Neural progenitor cell (in vitro differentiated cells): Measurements from ENCODE around the gene DCTN3. TPM values are rescaled to one million over a fixed set of nuclear protein-coding genes. Genes with fewer than 3 reads are reported as not detected.
A peak's percentile ranks its signal among the peaks of the same experiment; 100 is the strongest.

Experiments used
- DNase-seq: peaks from one replicate; pipeline ENCODE4 v3.0.0-alpha.2; 2016; ENCODE audit warnings: low spot score
- H2AFZ ChIP-seq: fragments of 200-600 bp; sonication (generic); replicated peaks from 2 replicates; pipeline ENCODE4 v1.6.1; 2016; ENCODE audit warnings: antibody characterized with exemption
- H3F3A ChIP-seq: fragments of 200-600 bp; sonication (generic); 2 replicates; pipeline ENCODE4 v1.6.1; 2016; ENCODE audit warnings: antibody characterized with exemption, low read depth
- H3K27ac ChIP-seq: fragments of 200-600 bp; sonication (generic); 2 replicates; pipeline ENCODE4 v1.5.1; 2016; ENCODE audit warnings: mild to moderate bottlenecking
- H3K27me3 ChIP-seq: fragments of 200-600 bp; sonication (generic); 2 replicates; pipeline ENCODE4 v1.6.1; 2016; ENCODE audit warnings: mild to moderate bottlenecking, moderate library complexity
- H3K36me3 ChIP-seq: fragments of 200-600 bp; sonication (generic); 2 replicates; pipeline ENCODE4 v1.5.1; 2016
- H3K4me1 ChIP-seq: fragments of 200-600 bp; sonication (generic); 2 replicates; pipeline ENCODE4 v1.6.1; 2016; ENCODE audit warnings: mixed run types
- H3K4me2 ChIP-seq: fragments of 200-600 bp; sonication (generic); 2 replicates; pipeline ENCODE4 v1.6.1; 2016
- H3K4me3 ChIP-seq: fragments of 200-600 bp; sonication (generic); 2 replicates; pipeline ENCODE4 v1.5.1; 2016
- H3K79me2 ChIP-seq: fragments of 200-600 bp; sonication (generic); 2 replicates; pipeline ENCODE4 v1.6.1; 2016; ENCODE audit warnings: low read depth
- H3K9ac ChIP-seq: fragments of 200-600 bp; sonication (generic); 2 replicates; pipeline ENCODE4 v1.6.1; 2016
- H3K9me3 ChIP-seq: fragments of 200-600 bp; sonication (generic); 2 replicates; pipeline ENCODE4 v1.5.1; 2016; ENCODE audit warnings: low read depth
- H4K20me1 ChIP-seq: fragments of 200-600 bp; sonication (generic); 2 replicates; pipeline ENCODE4 v1.6.1; 2016; ENCODE audit warnings: low read depth
- H3K27ac Mint-ChIP-seq: 3 replicates; pipeline ENCODE4 v1.8.0; 2021; ENCODE audit warnings: mixed read lengths
- H3K27me3 Mint-ChIP-seq: 2 replicates; pipeline ENCODE4 v1.8.0; 2022; ENCODE audit warnings: low read depth, mild to moderate bottlenecking, inconsistent platforms, moderate library complexity, mixed read lengths; ENCODE audit not compliant: insufficient read depth
- H3K36me3 Mint-ChIP-seq: 3 replicates; pipeline ENCODE4 v1.8.0; 2021; ENCODE audit warnings: mixed read lengths
- H3K4me1 Mint-ChIP-seq: 3 replicates; pipeline ENCODE4 v1.8.0; 2021; ENCODE audit warnings: mixed read lengths
- H3K4me3 Mint-ChIP-seq: 3 replicates; pipeline ENCODE4 v1.8.0; 2021; ENCODE audit warnings: mild to moderate bottlenecking, moderate library complexity, mixed read lengths
- H3K9me3 Mint-ChIP-seq: 3 replicates; pipeline ENCODE4 v1.8.0; 2020; ENCODE audit warnings: mixed read lengths
- CTCF ChIP-seq: fragments of 200-600 bp; sonication (generic); IDR thresholded peaks from 2 replicates; pipeline ENCODE4 v1.5.1; 2017; ENCODE audit warnings: antibody characterized with exemption, mild to moderate bottlenecking
- EZH2 ChIP-seq: fragments of 200-600 bp; sonication (generic); IDR thresholded peaks from 2 replicates; pipeline ENCODE4 v1.6.1; 2017; ENCODE audit warnings: antibody characterized with exemption, mild to moderate bottlenecking, moderate library complexity
- EZH2phosphoT487 ChIP-seq: fragments of 200-600 bp; sonication (generic); IDR thresholded peaks from 2 replicates; pipeline ENCODE4 v1.6.1; 2017; ENCODE audit warnings: antibody characterized with exemption
- total RNA-seq: library from RNA; depleted of rRNA; stranded (reverse); fragments of >200 nt; gene quantifications from 2 replicates; pipeline ENCODE4 v1.2.3, GENCODE V29; 2015; ENCODE audit warnings: low replicate concordance

Gene DCTN3
- total RNA-seq, 1 donor from 2014 or later: 45.6 TPM

DNA sequence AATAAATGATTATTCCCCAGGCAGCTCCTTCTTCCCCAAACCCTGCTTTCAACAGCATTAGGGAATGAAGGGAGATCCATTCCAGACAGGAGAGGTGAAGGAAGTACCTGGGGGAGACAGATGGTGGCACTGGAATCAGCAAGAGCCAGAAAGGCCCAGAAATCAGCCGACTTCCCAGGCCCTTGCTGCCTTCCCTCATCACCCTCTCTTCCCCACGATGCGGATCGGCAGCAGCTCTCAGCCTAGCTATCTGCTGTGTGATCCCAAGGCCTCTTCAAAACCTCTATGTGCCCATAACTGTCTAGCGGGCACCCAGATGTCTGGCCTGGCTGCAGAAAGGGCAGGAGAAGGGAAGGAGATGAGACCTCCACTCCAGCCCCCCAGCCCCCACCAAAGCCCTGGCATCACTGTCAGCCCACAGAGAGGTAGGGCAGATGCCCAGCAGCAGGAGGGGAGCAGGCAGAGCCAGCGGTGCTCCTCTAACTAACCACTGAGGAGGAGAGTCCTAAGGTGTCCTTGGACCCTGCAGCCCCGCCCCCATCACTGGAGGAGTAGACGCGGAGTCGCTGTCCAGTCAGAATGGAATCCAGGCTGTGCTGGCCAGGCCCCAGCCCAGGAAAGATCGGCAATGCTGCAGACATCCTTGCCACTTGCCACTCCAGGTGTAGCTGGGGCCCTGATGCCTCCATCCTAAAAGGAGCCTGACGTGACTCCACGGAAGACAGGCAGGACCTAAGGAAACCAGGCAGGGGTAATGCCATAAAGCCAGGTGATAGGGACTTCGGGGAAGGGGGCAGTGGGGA is 43.5 kb downstream of the DCTN3 start:
- Mint-ChIP-seq H3K9me3 (no peaks in the 10 kb centered on the region), H3K27ac (peak overlapping the region; percentile 96), H3K4me3 (peak overlapping the region; percentile 85), H3K36me3 (peaks cover 6% of the 10 kb centered on the region), H3K27me3 (peaks cover 6% of the 10 kb centered on the region), H3K4me1 (peaks cover 83% of the 10 kb centered on the region)
- H4K20me1 ChIP-seq: peaks cover 40% of the 10 kb centered on the region
- H3K27ac ChIP-seq: no peak overlapping the region
- no peaks in the 10 kb centered on the region for H3K27me3 ChIP-seq
- no peaks in the 10 kb centered on the region for H3K36me3 ChIP-seq
- peaks cover 57% of the 10 kb centered on the region for H3F3A ChIP-seq
- H3K4me2 ChIP-seq: peak overlapping the region; percentile 94
- H3K4me3 ChIP-seq: peak overlapping the region; percentile 55
- no peak overlapping the region for H2AFZ ChIP-seq
- H3K4me1 ChIP-seq: peaks cover 78% of the 10 kb centered on the region
- no peak for TF ChIP-seq EZH2
- TF ChIP-seq CTCF: no peak
- no peak for TF ChIP-seq EZH2phosphoT487
- H3K9me3 ChIP-seq: no peaks in the 10 kb centered on the region
- peak; percentile 88 for DNase-seq
- H3K79me2 ChIP-seq: no peaks in the 10 kb centered on the region
- H3K9ac ChIP-seq: no peak overlapping the region

DNA sequence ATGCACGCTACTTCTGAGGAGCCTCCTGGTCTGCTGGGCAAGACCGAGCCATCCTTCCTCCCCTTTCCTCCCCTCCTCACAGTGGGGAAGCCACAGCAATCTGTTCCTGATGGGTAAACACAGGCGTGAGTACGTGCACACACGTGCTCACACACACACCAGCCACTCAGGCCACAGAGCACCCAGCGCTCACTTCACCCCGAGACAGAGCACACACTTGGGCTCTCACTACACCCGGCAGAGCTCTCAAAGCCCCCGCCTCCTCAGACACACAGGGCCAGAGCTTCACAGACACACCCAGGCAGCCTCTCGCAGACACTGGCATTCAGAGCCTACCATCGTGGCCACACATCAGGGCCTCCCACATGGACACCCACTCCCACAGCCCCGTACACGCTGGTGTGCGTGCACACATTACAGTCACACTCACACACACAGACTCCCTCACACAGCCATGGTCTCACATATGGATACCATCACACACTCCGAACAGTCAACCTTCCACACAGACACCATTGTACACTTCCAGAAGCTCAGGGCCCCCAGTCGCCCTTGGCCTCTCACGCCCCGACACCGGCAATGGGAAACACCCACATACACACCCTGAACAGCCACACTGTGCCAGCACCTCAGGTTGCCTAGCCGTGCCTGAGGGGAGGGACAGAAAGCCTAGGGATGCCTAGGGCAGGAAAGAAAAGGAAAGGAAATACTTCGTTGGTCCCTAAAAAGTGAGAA is 44.3 kb downstream of the DCTN3 start:
- H3K4me1 ChIP-seq: peaks cover 74% of the 10 kb centered on the region

DNA sequence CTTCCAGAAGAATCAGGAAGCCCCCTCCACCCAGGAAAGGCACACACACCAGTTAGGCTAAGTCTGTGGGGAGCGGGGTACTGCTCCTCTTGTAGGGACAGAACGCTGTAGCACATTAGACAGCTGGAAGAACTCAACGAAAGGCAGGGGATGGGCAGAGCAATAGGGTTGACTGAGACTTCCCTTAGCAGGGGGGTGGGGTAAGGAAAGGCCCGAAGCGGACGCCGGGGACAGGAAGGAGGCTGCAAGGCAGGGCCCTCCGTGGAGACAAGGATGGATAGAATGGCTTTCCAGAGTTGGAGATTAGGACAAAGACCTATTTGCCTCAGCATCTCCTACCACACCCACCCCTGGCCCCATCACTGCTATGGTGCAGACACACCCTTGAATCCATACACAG is 45.1 kb downstream of the DCTN3 start:
- no peak overlapping the region for H3K27ac ChIP-seq
- no peaks in the 10 kb centered on the region for H3K79me2 ChIP-seq
- peaks cover 74% of the 10 kb centered on the region for H3K4me1 ChIP-seq
- no peak overlapping the region for H3K4me3 ChIP-seq
- no peaks in the 10 kb centered on the region for H3K9me3 Mint-ChIP-seq
- H3K4me3 Mint-ChIP-seq: no peak overlapping the region
- no peak for DNase-seq
- TF ChIP-seq CTCF (no peak), EZH2phosphoT487 (no peak), EZH2 (no peak)
- no peak overlapping the region for H2AFZ ChIP-seq
- no peak overlapping the region for H3K4me2 ChIP-seq
- no peaks in the 10 kb centered on the region for H3K36me3 ChIP-seq
- H3K27ac Mint-ChIP-seq: peak overlapping the region; percentile 74
- peaks cover 46% of the 10 kb centered on the region for H4K20me1 ChIP-seq
- peaks cover 83% of the 10 kb centered on the region for H3K4me1 Mint-ChIP-seq
- H3F3A ChIP-seq: peaks cover 42% of the 10 kb centered on the region
- H3K9me3 ChIP-seq: no peaks in the 10 kb centered on the region
- no peaks in the 10 kb centered on the region for H3K27me3 ChIP-seq
- peaks cover 10% of the 10 kb centered on the region for H3K36me3 Mint-ChIP-seq
- no peak overlapping the region for H3K9ac ChIP-seq
- H3K27me3 Mint-ChIP-seq: peaks cover 8% of the 10 kb centered on the region

More for the DNA sequence above, 44.3 kb downstream of the DCTN3 start:
- Histone ChIP-seq H3K9ac (no peak overlapping the region), H3K9me3 (no peaks in the 10 kb centered on the region), H4K20me1 (peaks cover 40% of the 10 kb centered on the region), H3K27ac (no peak overlapping the region), H3F3A (peaks cover 50% of the 10 kb centered on the region), H3K4me2 (peak overlapping the region; percentile 94), H2AFZ (no peak overlapping the region), H3K36me3 (no peaks in the 10 kb centered on the region), H3K4me3 (no peak overlapping the region), H3K27me3 (no peaks in the 10 kb centered on the region), H3K79me2 (no peaks in the 10 kb centered on the region)
- DNase-seq: no peak
- no peaks in the 10 kb centered on the region for H3K9me3 Mint-ChIP-seq
- peaks cover 83% of the 10 kb centered on the region for H3K4me1 Mint-ChIP-seq
- peaks cover 8% of the 10 kb centered on the region for H3K36me3 Mint-ChIP-seq
- TF ChIP-seq CTCF: no peak
- TF ChIP-seq EZH2phosphoT487: no peak
- TF ChIP-seq EZH2: no peak
- peak overlapping the region; percentile 93 for H3K27ac Mint-ChIP-seq
- H3K27me3 Mint-ChIP-seq: peaks cover 6% of the 10 kb centered on the region
- H3K4me3 Mint-ChIP-seq: peak overlapping the region; percentile 63
